NCI-H2107 treated with DMSO at 0.1 percent for 48 hours (cell line): ENCODE data around the gene TMED6.
A peak's percentile ranks its signal among the peaks of the same experiment; 100 is the strongest.
"Not testable (repeated sequence)": the region's sequence is repeated elsewhere in the genome, so short reads cannot be mapped to it uniquely, and the experiment has no call there.

Experiments used
- DNase-seq: peaks from one replicate; lab custom pipeline; 2025; ENCODE audit not compliant: unreplicated experiment; lab: John Stamatoyannopoulos, UW

The TMED6 gene

GRCh38 chr16:69363281-69363717 is 11.7 kb upstream of the TMED6 start:
- DNase-seq = no peak

DNA sequence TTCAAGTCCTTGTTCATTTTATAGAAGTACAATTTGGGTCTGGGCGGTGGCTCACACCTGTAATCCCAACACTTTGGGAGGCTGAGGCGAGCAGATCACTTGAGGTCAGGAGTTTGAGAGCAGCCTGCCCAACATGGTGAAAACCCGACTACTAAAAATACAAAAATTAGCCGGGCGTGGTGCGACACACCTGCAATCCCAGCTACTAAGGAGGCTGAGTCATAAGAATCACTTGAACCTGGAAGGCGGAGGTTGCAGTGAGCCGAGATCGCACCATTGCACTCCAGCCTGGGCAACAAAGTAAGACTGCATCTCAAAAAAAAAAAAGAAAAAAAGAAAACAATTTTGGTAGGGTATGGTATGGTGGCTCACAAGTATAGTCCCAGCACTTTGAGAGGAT is 8.5 kb upstream of the TMED6 start:
- not testable (repeated sequence) for DNase-seq

DNA sequence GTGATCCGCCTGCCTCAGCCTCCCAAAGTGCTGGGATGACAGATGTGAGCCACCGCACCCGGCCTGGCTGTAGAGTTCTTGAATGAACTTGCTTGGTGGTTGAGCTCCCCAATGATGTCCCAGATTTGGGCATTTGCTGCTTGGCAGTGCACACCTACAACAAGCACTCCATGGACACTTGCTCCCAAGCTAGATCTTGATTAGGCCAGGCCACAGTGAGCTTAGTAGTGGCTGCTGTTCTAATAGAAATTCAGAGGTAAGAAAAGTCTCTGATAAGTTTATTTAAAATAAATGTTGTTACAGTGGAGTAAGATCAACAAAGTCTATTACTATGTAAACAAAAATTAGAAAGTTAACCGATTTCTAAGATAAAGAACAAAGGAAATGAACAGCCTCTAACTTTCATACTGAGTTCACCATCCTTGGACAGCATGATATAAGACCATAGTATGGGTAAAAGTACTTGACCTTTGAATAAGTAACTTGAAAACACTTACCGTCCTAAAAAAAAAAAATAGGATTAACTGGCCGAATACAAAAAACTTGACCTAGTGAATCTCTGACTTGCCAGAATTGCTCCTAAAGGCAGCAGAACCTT is 951 bp downstream of the TMED6 start:
- DNase-seq = no peak

DNA sequence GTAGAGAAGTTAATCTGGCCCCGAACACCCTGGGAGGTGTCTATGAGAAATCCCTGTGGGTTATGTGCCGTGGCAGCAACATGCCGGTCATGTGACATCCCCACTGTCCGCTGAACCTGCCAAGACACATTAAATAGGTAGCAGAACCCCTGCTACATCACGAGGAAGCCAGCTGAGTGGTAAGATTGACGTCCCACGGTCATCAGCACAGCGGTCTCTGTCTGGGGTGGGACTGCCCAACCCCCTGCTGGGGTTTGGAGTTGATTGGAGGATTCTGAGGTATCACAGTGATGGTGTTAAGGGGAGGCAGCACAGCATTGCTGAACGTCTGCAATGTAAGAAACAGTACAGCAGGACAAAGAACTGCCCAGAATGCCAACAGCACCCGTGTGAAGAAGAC is 2.0 kb downstream of the TMED6 start:
- no peak for DNase-seq

DNA sequence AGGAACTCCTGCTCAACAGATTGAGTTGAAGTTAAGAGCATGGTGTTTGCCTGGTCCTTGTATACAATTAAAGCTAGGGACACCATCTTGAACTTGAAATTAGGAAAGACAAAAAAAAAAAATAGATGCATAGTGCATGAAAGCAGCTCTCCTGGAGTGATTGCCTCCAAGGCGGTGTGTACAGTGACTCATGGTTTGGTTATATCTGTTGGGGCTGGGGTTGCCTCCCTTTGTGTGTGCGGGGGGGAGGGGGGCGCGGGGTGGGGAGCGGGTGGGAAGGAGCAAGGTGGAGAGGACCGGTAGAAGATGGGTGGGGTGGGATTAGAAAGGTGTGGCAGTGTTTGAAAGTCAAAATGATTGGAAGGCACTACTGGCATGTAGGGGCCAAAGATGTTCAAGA is 3.4 kb downstream of the TMED6 start:
- DNase-seq = no peak

GRCh38 chr16:69346683-69347082 is 4.9 kb downstream of the TMED6 start:
- DNase-seq = no peak

DNA sequence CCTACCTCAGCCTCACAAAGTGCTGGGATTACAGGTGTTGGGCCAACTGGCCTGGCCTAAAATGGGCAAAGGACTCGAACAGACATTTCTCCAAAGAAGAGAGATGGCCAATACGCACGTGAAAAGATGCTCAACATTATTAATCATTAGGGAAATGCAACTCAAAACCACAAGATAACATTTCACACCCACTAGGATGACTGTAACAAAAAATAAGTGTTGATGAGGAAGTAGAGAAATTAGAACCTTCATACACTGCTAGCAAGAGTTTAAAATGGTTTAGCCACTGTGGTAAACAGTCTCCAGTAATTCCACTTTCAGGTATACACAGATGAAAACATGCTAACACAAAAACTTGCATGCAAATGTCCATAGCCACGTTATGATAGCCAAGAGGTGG is 5.7 kb downstream of the TMED6 start:
- DNase-seq = no peak

- no peak for DNase-seq
These were observed 7.4 kb downstream of the TMED6 start for GRCh38 chr16:69344171-69344570.

DNA sequence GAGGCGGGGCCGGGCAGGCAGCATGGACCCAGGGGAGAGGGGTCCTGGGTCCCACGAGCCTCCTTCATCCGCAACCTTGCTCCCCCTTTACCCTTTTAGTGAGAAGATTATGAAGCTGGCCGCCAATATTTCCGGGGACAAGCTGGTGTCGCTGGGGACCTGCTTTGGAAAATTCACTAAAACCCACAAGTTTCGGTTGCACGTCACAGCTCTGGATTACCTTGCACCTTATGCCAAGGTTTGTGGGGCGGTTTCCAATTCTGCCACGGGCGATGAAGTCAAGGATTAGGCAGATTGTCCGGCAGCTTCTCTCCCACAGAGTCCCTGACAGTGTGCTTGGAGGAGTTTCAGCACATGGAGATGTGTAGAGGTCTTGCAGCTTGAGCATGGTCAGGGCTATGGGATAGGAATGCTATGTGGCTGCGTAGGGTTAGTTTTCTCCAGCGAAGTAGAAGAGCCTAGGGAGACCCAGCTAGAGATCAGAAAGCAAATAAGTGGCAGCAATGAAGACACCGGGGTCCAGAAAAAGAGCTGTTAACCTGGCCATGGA is 11.4 kb downstream of the TMED6 start:
- no peak for DNase-seq

GRCh38 chr16:69339289-69340094 is 12.1 kb downstream of the TMED6 start, which contains the start of the genes COG8 and NIP7:
Gene COG8, minus strand, starts transcription at chr16:69339564. Its CDS starts 12 bp downstream, at chr16:69339552.
Gene NIP7, plus strand, starts transcription at chr16:69339772. Its CDS starts 58 bp downstream, at chr16:69339830.
- DNase-seq = peak; percentile 99

DNA sequence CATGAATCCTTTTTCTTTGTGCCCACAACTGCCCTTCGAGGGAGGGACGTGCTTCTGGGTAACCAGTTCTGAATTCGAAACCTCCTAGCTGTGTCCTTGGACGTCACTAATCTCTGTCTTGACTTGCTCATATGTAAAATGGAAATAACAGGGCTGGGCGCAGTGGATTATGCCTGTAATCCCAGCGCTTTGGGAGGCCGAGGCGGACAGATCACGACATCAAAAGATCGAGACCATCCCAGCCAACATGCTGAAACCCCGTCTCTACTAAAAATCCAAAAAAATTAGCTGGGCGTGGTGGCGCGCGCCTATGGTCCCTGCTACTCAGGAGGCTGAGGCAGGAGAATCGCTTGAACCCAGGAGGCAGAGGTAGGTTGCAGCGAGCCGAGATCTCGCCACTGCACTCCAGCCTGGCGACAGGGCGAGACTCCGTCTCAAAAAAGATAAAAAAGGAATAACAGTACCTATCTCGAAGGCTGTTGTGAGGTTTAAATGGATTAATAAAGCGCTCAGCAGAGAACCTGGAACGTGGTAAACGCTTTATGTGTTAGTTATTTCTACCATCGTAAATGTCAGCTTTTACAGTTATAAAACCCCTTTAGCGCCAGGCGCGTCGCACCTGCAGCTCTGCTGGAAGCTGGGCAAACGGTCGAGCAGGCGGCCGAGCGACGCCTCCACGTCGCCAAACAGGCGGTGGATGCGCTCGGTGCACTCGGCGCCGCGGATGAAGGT is 12.9 kb downstream of the TMED6 start:
- DNase-seq = no peak

GRCh38 chr16:69334696-69335095 is 16.9 kb downstream of the TMED6 start:
- no peak for DNase-seq

- DNase-seq = peak; percentile 86
These were observed 21.1 kb downstream of the TMED6 start, which contains the start of gene PDF for GRCh38 chr16:69330286-69331109. Gene PDF, minus strand, starts transcription at chr16:69330588. Its CDS starts 18 bp downstream, at chr16:69330570.

GRCh38 chr16:69329369-69330285 is 22.0 kb downstream of the TMED6 start:
- DNase-seq = no peak

DNA sequence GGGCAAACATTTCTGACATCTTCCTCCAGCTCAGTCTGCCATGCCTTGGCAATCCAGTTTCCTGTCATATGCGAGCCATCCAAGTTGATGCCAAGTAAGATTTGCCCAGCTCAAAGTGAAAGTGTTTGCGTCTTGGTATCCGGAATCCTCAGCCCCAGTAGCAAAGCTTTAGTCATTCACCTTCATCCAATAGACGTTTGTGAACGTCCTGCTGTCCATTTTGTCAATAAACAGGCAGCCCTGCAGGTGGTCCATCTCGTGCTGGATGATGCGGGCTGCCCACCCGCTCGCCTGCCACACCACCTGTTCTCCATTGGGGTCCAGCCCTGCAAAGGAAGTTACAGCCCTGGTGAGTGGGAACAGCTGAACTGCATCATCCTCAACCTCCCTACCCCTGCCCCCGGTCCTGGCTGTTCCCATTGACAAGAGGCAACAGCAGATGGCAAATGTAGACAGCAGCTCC is 22.7 kb downstream of the TMED6 start:
- DNase-seq = no peak

GRCh38 chr16:69327585-69328310 is 23.8 kb downstream of the TMED6 start:
- no peak for DNase-seq

DNA sequence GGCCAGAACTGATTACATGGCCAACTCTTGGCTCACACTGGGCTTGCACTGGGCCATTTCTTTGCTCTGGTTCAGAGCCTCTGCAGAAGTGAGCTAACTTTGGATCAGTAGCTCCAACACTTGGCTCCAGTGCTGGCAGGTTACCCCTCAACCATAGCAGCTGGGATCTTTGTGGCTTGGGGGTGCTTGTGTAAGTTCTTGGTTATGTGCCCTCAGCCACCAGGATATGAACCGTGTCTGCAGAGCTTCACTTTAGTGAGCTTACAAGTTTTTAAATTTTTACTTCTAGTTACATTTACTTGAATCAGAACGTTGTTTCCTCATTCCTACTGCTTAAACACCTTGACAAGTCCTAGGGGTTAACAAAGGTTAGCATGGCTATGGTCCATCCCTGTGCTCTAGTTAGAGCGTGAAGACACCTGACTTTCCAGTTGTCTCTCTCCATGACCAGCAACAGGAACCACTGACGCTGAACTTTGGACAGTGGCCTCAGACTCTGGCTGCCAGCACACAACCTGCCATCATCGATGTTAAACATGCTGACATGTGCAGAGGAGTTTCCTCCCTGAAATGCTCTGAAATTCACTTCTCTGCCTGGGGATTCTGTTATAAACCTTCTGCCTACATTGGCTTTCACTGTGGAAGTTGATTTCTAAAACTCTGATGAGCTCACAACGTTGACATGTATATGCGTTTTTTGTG is 25.3 kb downstream of the TMED6 start:
- no peak for DNase-seq

DNA sequence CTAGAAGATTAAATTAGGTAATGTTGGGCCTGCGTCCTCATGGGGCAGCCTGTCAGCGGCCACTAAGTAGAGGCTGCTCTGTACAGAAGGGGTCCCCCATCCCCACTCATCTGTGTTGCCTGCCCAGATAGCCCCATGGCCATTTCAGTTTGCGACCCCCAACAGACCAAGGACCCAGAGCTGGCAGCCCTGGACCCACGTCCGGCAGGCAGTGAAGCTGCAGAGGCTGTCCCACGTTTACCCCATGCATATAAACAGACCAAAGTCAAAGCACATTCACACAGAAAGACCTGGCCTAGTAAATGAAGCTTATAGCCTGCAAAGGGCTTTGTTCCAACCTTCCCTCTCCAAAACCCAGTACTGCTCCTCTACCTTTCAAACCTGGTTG is 25.8 kb downstream of the TMED6 start:
- no peak for DNase-seq
